CD14-positive monocyte (primary cell): ENCODE data around the gene DPH5. TPM values are rescaled to one million over a fixed set of nuclear protein-coding genes. Genes with fewer than 3 reads are reported as not detected.

Experiments
- DNase-seq, 3 donors: peaks; one replicate each; pipeline ENCODE4 v3.0.0-alpha.2; 2011 to 2022
- H2AFZ ChIP-seq: 2 replicates; pipeline ENCODE4 v1.6.0; 2012; ENCODE audit warnings: mild to moderate bottlenecking, low read depth, low read length, inconsistent platforms; ENCODE audit not compliant: insufficient read depth, poor library complexity, severe bottlenecking
- H3K27ac ChIP-seq, 2 donors: 1 replicate in 1 of 2; 2 replicates in 1 of 2; pipeline ENCODE4 v1.5.1; 2012 to 2013; ENCODE audit warnings: low read length in 2 of 2, control low read depth in 1 of 2, inconsistent platforms in 1 of 2, low read depth in 1 of 2, mild to moderate bottlenecking in 1 of 2
- H3K27me3 ChIP-seq, 2 donors: one replicate each; pipeline versions ENCODE4 v1.6.0 to v1.6.1; 2011 to 2013; ENCODE audit warnings: low read length in 2 of 2; ENCODE audit not compliant: control insufficient read depth in 2 of 2, insufficient read depth in 2 of 2
- H3K36me3 ChIP-seq, 2 donors: replicated peaks in 1 of 2; 1 replicate in 1 of 2; 2 replicates in 1 of 2; pipeline versions ENCODE4 v1.5.1 to v1.6.1; 2012 to 2013; ENCODE audit warnings: low read length in 2 of 2, control low read depth in 1 of 2, inconsistent platforms in 1 of 2, mild to moderate bottlenecking in 1 of 2; ENCODE audit not compliant: insufficient read depth in 2 of 2, control insufficient read depth in 1 of 2
- H3K4me1 ChIP-seq, 2 donors: 1 replicate in 1 of 2; 2 replicates in 1 of 2; pipeline versions ENCODE4 v1.5.1 to v1.6.1; 2012 to 2013; ENCODE audit warnings: low read length in 2 of 2, control low read depth in 1 of 2, inconsistent platforms in 1 of 2, mild to moderate bottlenecking in 1 of 2, moderate library complexity in 1 of 2; ENCODE audit not compliant: insufficient read depth in 2 of 2, control insufficient read depth in 1 of 2
- H3K4me2 ChIP-seq: replicated peaks from 2 replicates; pipeline ENCODE3; 2012; ENCODE audit warnings: low read length, moderate library complexity, mild to moderate bottlenecking; ENCODE audit not compliant: poor library complexity, severe bottlenecking; ENCODE audit errors: extremely low read depth
- H3K4me3 ChIP-seq, 3 experiments: fragments of 200-600 bp in 1 of 3; sonication (generic) in 1 of 3; replicated peaks in 1 of 3; 1 replicate in 2 of 3; 2 replicates in 1 of 3; pipeline ENCODE4 v1.5.1; 2011 to 2013; ENCODE audit warnings: low read length in 3 of 3, mild to moderate bottlenecking in 3 of 3, control low read depth in 2 of 3, low read depth in 2 of 3, inconsistent platforms in 1 of 3, moderate library complexity in 1 of 3
- H3K79me2 ChIP-seq: 2 replicates; pipeline ENCODE4 v1.6.0; 2012; ENCODE audit warnings: mild to moderate bottlenecking, control low read depth, inconsistent platforms, low read length, moderate library complexity; ENCODE audit not compliant: insufficient read depth
- H3K9ac ChIP-seq: 2 replicates; pipeline ENCODE4 v1.6.0; 2017; ENCODE audit warnings: low read length, mild to moderate bottlenecking; ENCODE audit not compliant: insufficient read depth, poor library complexity, severe bottlenecking
- H3K9me3 ChIP-seq, 2 donors: replicated peaks in 1 of 2; 1 replicate in 1 of 2; 2 replicates in 1 of 2; pipeline versions ENCODE4 v1.5.1 to v1.6.1; 2012 to 2013; ENCODE audit warnings: low read length in 2 of 2, control low read depth in 1 of 2; ENCODE audit not compliant: control insufficient read depth in 1 of 2, insufficient read depth in 1 of 2
- H4K20me1 ChIP-seq: 2 replicates; pipeline ENCODE4 v1.6.0; 2012; ENCODE audit warnings: mild to moderate bottlenecking, low read length, control low read depth, moderate library complexity; ENCODE audit not compliant: insufficient read depth
- H3K27ac Mint-ChIP-seq, 7 donors: one replicate each; pipeline ENCODE4 v1.8.0; 2020; ENCODE audit warnings: mild to moderate bottlenecking in 7 of 7, mixed read lengths in 7 of 7, moderate library complexity in 6 of 7, inconsistent platforms in 2 of 7
- H3K27me3 Mint-ChIP-seq, 3 donors: one replicate each; pipeline ENCODE4 v1.8.0; 2021 to 2022; ENCODE audit warnings: low read depth in 3 of 3, mild to moderate bottlenecking in 3 of 3, mixed read lengths in 3 of 3, moderate library complexity in 3 of 3, inconsistent platforms in 1 of 3
- H3K36me3 Mint-ChIP-seq, 2 donors: one replicate each; pipeline ENCODE4 v1.8.0; 2020; ENCODE audit warnings: mixed read lengths in 2 of 2, inconsistent platforms in 1 of 2, mild to moderate bottlenecking in 1 of 2
- H3K4me1 Mint-ChIP-seq: one replicate; pipeline ENCODE4 v1.8.0; 2020; ENCODE audit warnings: mild to moderate bottlenecking, mixed read lengths
- H3K4me3 Mint-ChIP-seq, 2 donors: one replicate each; pipeline ENCODE4 v1.8.0; 2020; ENCODE audit warnings: mild to moderate bottlenecking in 2 of 2, mixed read lengths in 2 of 2, moderate library complexity in 1 of 2
- H3K9me3 Mint-ChIP-seq, 7 donors: one replicate each; pipeline ENCODE4 v1.8.0; 2020 to 2022; ENCODE audit warnings: mixed read lengths in 7 of 7, mild to moderate bottlenecking in 6 of 7, moderate library complexity in 6 of 7, inconsistent platforms in 2 of 7
- CTCF ChIP-seq: fragments of 200-600 bp; IDR thresholded peaks from one replicate; pipeline ENCODE4 v1.8.0; 2022; ENCODE audit warnings: antibody characterized with exemption, mild to moderate bottlenecking
- WGBS: methylation state at CpG from one replicate; pipeline ENCODE4 v1.1.5; 2013; ENCODE audit warnings: missing lambda C conversion rate; ENCODE audit not compliant: insufficient coverage; 5-methylcytosine and 5-hydroxymethylcytosine counted together
- intact Hi-C, 2 donors: fragments of 100-400 bp; cut with micrococcal nuclease; formaldehyde crosslinking; loops; one replicate each; pipeline versions ENCODE4 v1.15.0 to v1.15.1; 2023
- polyA plus RNA-seq, 3 donors: library from polyadenylated mRNA; depleted of rRNA in 1 of 3; unstranded in 2 of 3; stranded (reverse) in 1 of 3; fragments of 300-500 nt in 2 of 3; fragments of >200 nt in 1 of 3; fragmentation: Illumina TruSeq in 2 of 3; gene quantifications; 1 replicate in 2 of 3; 2 replicates in 1 of 3; pipeline ENCODE4 v1.2.3, GENCODE V29; 2012 to 2021

The DPH5 gene
- polyA plus RNA-seq, 3 donors = 10.3 to 14.3 (median 12.0) TPM

DNA sequence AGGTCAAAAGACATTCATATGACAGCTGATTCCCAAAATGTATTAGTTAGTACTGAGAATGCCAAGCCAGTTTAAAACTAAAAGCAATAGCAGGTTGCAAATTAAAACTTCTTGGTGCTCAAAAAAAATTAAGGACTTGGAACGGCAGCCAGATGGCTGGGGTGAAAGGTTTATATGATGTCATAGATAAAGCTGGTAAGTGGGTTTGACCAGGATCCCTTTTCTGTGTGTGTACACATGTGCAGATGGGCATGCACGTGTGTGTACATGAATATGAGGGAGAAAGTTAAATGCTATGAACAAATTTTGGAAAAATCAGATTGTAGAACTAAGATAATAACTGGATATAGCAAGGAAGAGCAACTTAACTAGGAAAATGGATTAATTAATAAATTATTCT is 39.1 kb upstream of the DPH5 start:
- no peak overlapping the region for H3K4me3 Mint-ChIP-seq
- no peak for DNase-seq
- H3K27ac ChIP-seq = no peak overlapping the region
- TF ChIP-seq CTCF = no peak
- no peaks in the 10 kb centered on the region for H3K4me1 Mint-ChIP-seq
- H3K9ac ChIP-seq = no peak overlapping the region
- H3K27ac Mint-ChIP-seq = no peak overlapping the region
- H2AFZ ChIP-seq = no peak overlapping the region
- H3K27me3 Mint-ChIP-seq = no peaks in the 10 kb centered on the region
- no peak overlapping the region for H3K4me2 ChIP-seq
- H3K36me3 Mint-ChIP-seq = no peaks in the 10 kb centered on the region
- no peaks in the 10 kb centered on the region for H3K36me3 ChIP-seq
- no peaks in the 10 kb centered on the region for H3K27me3 ChIP-seq
- H3K9me3 Mint-ChIP-seq = no peaks in the 10 kb centered on the region
- no peaks in the 10 kb centered on the region for H4K20me1 ChIP-seq
- 95% methylated on average over 2 of the region's 2 CpGs for WGBS
- H3K4me1 ChIP-seq = no peaks in the 10 kb centered on the region
- H3K4me3 ChIP-seq = no peak overlapping the region
- no peaks in the 10 kb centered on the region for H3K79me2 ChIP-seq
- intact Hi-C loops = no loop called here
- H3K9me3 ChIP-seq = no peaks in the 10 kb centered on the region

- intact Hi-C loops = no loop called here
- no peaks in the 10 kb centered on the region for H3K9me3 Mint-ChIP-seq
- H3K4me3 Mint-ChIP-seq = no peak overlapping the region
- H3K9ac ChIP-seq = no peak overlapping the region
- H4K20me1 ChIP-seq = no peaks in the 10 kb centered on the region
- H2AFZ ChIP-seq = no peak overlapping the region
- H3K4me3 ChIP-seq = no peak overlapping the region
- H3K27ac ChIP-seq = no peak overlapping the region
- WGBS = no CpG with 5 or more reads among the region's 1 CpG
- no peaks in the 10 kb centered on the region for H3K4me1 ChIP-seq
- H3K27ac Mint-ChIP-seq = no peak overlapping the region
- no peak overlapping the region for H3K4me2 ChIP-seq
- no peaks in the 10 kb centered on the region for H3K27me3 Mint-ChIP-seq
- no peaks in the 10 kb centered on the region for H3K27me3 ChIP-seq
- H3K4me1 Mint-ChIP-seq = no peaks in the 10 kb centered on the region
- no peaks in the 10 kb centered on the region for H3K9me3 ChIP-seq
- TF ChIP-seq CTCF = no peak
- peaks cover 3% of the 10 kb centered on the region in 2 donors for H3K36me3 Mint-ChIP-seq
- DNase-seq = no peak
- H3K79me2 ChIP-seq = no peaks in the 10 kb centered on the region
- H3K36me3 ChIP-seq = no peaks in the 10 kb centered on the region
Measured at GRCh38 chr1:101060992-101061391, 35.4 kb upstream of the DPH5 start.
